ENCODE results near the gene ROBO1. TPM values are rescaled to one million over a fixed set of nuclear protein-coding genes. Genes with fewer than 3 reads are reported as not detected.

The ROBO1 gene
- total and polyA plus RNA-seq, 2 of the 13 experiments (the other 11 are each of a cell fraction or from before 2014, with no cell fraction given): 52.2 to 71.0 TPM

DNA sequence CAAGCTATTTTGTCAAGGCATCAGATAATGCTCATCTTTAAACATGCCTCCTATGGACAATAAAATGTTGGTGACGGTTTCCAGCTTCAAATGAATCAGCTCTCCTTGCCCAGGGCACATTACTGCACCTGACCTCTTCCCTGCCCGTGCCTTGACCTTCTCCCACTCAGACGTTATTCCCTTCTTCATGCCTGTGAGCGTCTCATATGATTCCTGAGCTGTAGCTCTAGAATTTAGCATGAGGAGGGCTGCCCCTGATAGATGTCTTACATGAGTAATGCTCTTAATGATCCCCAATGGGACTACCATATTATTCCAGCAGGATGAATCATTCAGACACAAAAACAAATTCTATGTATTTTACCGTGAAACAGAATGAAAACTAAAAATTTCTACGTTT is 762.7 kb downstream of the ROBO1 start:
- no peak for ATAC-seq
- Histone ChIP-seq H4K20me1 (ENCODE audit: insufficient read depth, low read length) (peaks cover 21% of the 10 kb centered on the region), H3K4me3 (replicated peaks in 1 of 3; ENCODE audit: insufficient read depth in 1 of 3, low read depth in 2 of 3, low read length in 3 of 3) (no peak overlapping the region), H3K4me1 (ENCODE audit: insufficient read depth, low read length) (peaks cover 62% of the 10 kb centered on the region), H2AFZ (ENCODE audit: low read length) (no peak overlapping the region), H3K27ac (ENCODE audit: extremely low read length, insufficient read depth, low read length) (no peak overlapping the region), H3K36me3 (replicated peaks in 1 of 2; ENCODE audit: control insufficient read depth in 1 of 2, insufficient read depth in 2 of 2, low read length in 2 of 2) (peaks cover 0 to 2% of the 10 kb centered on the region in 2 experiments; a peak in 2 of 5 replicates), H3K27me3 (ENCODE audit: control insufficient read depth in 1 of 2, insufficient read depth in 2 of 2, low read length in 2 of 2) (no peaks in the 10 kb centered on the region), H3K9me3 (ENCODE audit: low read length) (no peaks in the 10 kb centered on the region), H3K79me2 (ENCODE audit: insufficient read depth, low read length) (peaks cover 91% of the 10 kb centered on the region), H3K9ac (ENCODE audit: insufficient read depth, low read depth, low read length) (no peak overlapping the region), H3K4me2 (ENCODE audit: low read depth, low read length) (no peak overlapping the region)
- in situ Hi-C loops (cut with HindIII; ENCODE audit: extremely low pct_ligation_motif_present, low pct_unique_long_range_greater_than_20kb) (no loop called here), intact Hi-C loops (cut with micrococcal nuclease; ENCODE audit: unreplicated experiment) (no loop called here)
- TF ChIP-seq ZNF496 (CRISPR knock-in tag; IDR thresholded peaks at IDR 0.05; ENCODE audit: insufficient replicate concordance): no peak
- TF ChIP-seq ELF3 (CRISPR knock-in tag; IDR thresholded peaks at IDR 0.05): no peak
- no peak for TF ChIP-seq SETDB1 (CRISPR knock-in tag; IDR thresholded peaks at IDR 0.05; ENCODE audit: borderline replicate concordance)
- TF ChIP-seq DPF2 (CRISPR knock-in tag; IDR thresholded peaks at IDR 0.05; ENCODE audit: borderline replicate concordance, low read depth): no peak
- no peak for TF ChIP-seq HINFP (CRISPR knock-in tag; IDR thresholded peaks at IDR 0.05; ENCODE audit: low read depth)
- no peak for TF ChIP-seq ZNF263 (CRISPR knock-in tag; IDR thresholded peaks at IDR 0.05)
- no peak for TF ChIP-seq ZNF296 (CRISPR knock-in tag; conservative IDR thresholded peaks at IDR 0.05)
- no peak for TF ChIP-seq NR2F1 (CRISPR knock-in tag; IDR thresholded peaks at IDR 0.05)
- TF ChIP-seq MTF2 (CRISPR knock-in tag; IDR thresholded peaks at IDR 0.05; ENCODE audit: borderline replicate concordance): no peak
- no peak for TF ChIP-seq ZIK1 (CRISPR knock-in tag; IDR thresholded peaks at IDR 0.05; ENCODE audit: borderline replicate concordance, low read depth)
- WGBS (ENCODE audit: low lambda C conversion rate): 95% methylated on average over 6 of the region's 6 CpGs
- CTCF ChIA-PET (ENCODE audit: low intra/inter-chr PET ratio, low total read pairs): no interaction called here
- no peak for FAIRE-seq
- DNase-seq (ENCODE audit: low spot score): no peak
- no TSS peak for BruUV-seq (replicated peaks)
- POLR2A ChIA-PET: interaction anchor here (0.6 kb wide), 1 partner anchor 500 kb away, joined by 3 read pairs; no protein-coding TSS in a partner anchor
